HepG2 (cell line): ENCODE measurements around the gene TFE3. TPM values are rescaled to one million over a fixed set of nuclear protein-coding genes. Genes with fewer than 3 reads are reported as not detected.
A peak's percentile ranks its signal among the peaks of the same experiment; 100 is the strongest.

ENCODE experiments used
- DRAP1 ChIP-seq: IDR thresholded peaks from 2 replicates; pipeline ENCODE4 v1.6.1; 2016; ENCODE audit warnings: missing genetic modification reagents, missing compliant biosample characterization
- E2F5 ChIP-seq: sonication (generic); formaldehyde crosslinking; conservative IDR thresholded peaks from 2 replicates; pipeline ENCODE4 v1.4.0; 2020; ENCODE audit warnings: missing genetic modification reagents
- NFE2L1 ChIP-seq: sonication (generic); formaldehyde crosslinking; IDR thresholded peaks from 2 replicates; pipeline ENCODE4 v1.4.0; 2020; ENCODE audit warnings: missing genetic modification reagents, mild to moderate bottlenecking, borderline replicate concordance
- PHF21A ChIP-seq: sonication (generic); formaldehyde crosslinking; IDR thresholded peaks from 2 replicates; pipeline ENCODE4 v1.5.0; 2020; ENCODE audit warnings: mild to moderate bottlenecking, missing genetic modification reagents
- PPARG ChIP-seq: conservative IDR thresholded peaks from 2 replicates; pipeline ENCODE4 v1.6.1; 2016; ENCODE audit warnings: missing biosample characterization, missing genetic modification reagents
- RFX3 ChIP-seq: IDR thresholded peaks from 2 replicates; pipeline ENCODE4 v1.6.1; 2016; ENCODE audit warnings: missing biosample characterization, missing genetic modification reagents
- RORA ChIP-seq: sonication (generic); formaldehyde crosslinking; IDR thresholded peaks from 2 replicates; pipeline ENCODE4 v1.5.0; 2020; ENCODE audit warnings: mild to moderate bottlenecking, missing genetic modification reagents, moderate library complexity
- SAFB2 ChIP-seq: sonication (generic); formaldehyde crosslinking; IDR thresholded peaks from 2 replicates; pipeline ENCODE4 v1.5.1; 2020; ENCODE audit warnings: missing genetic modification reagents, low read depth, mild to moderate bottlenecking, borderline replicate concordance
- SP5 ChIP-seq: IDR thresholded peaks from 2 replicates; pipeline ENCODE4 v1.6.1; 2016; ENCODE audit warnings: low read depth, borderline replicate concordance
- SRSF4 ChIP-seq: fragments of 200-400 bp; formaldehyde crosslinking; IDR thresholded peaks from one replicate; pipeline ENCODE4 v1.6.1; 2018; ENCODE audit warnings: mild to moderate bottlenecking, low read depth, low read length, moderate library complexity; ENCODE audit not compliant: poor library complexity, severe bottlenecking
- ZNF136 ChIP-seq: sonication (generic); formaldehyde crosslinking; IDR thresholded peaks from 2 replicates; pipeline ENCODE4 v1.8.1; 2022; ENCODE audit warnings: low read depth, mild to moderate bottlenecking, moderate library complexity, missing genetic modification reagents
- ZNF142 ChIP-seq: sonication (generic); formaldehyde crosslinking; IDR thresholded peaks from 2 replicates; pipeline ENCODE4 v1.4.0; 2020; ENCODE audit warnings: missing genetic modification reagents
- ZNF3 ChIP-seq: IDR thresholded peaks from 2 replicates; pipeline ENCODE4 v1.7.0; 2017; ENCODE audit warnings: inconsistent platforms
- ZNF468 ChIP-seq: sonication (generic); formaldehyde crosslinking; IDR thresholded peaks from 2 replicates; pipeline ENCODE4 v1.8.0; 2022; ENCODE audit warnings: mild to moderate bottlenecking, moderate library complexity, missing genetic modification reagents
- ZNF512B ChIP-seq: sonication (generic); formaldehyde crosslinking; IDR thresholded peaks from 2 replicates; pipeline ENCODE4 v1.5.1; 2020; ENCODE audit warnings: missing genetic modification reagents, mild to moderate bottlenecking, borderline replicate concordance
- ZNF782 ChIP-seq: sonication (generic); formaldehyde crosslinking; IDR thresholded peaks from 2 replicates; pipeline ENCODE4 v1.4.0; 2020; ENCODE audit warnings: missing genetic modification reagents, mild to moderate bottlenecking, borderline replicate concordance
- ZNF800 ChIP-seq: sonication (generic); formaldehyde crosslinking; IDR thresholded peaks from 2 replicates; pipeline ENCODE4 v1.4.0; 2020; ENCODE audit warnings: missing genetic modification reagents
- polyA plus RNA-seq, 8 experiments: library from polyadenylated mRNA; depleted of rRNA in 3 of 8; stranded (reverse) in 7 of 8; unstranded in 1 of 8; fragments of >200 nt; fragmentation: Illumina TruSeq in 4 of 8; extraction: Trizol in 4 of 8; gene quantifications; 2 replicates each; pipeline versions ENCODE4 v1.2.1 to v1.2.3, GENCODE V29; 2011 to 2016; ENCODE audit warnings: low read depth in 4 of 8, missing spikeins in 1 of 8, mixed read lengths in 1 of 8; ENCODE audit not compliant: insufficient read depth in 1 of 8
- total RNA-seq, 5 experiments: library from RNA; depleted of rRNA; stranded (reverse); fragments of >200 nt; fragmentation: Illumina TruSeq; extraction: Trizol; gene quantifications; 2 replicates each; pipeline ENCODE4 v1.2.3, GENCODE V29; 2016; ENCODE audit warnings: low read depth in 1 of 5

The TFE3 gene
- total and polyA plus RNA-seq, 2 of the 13 experiments (the other 11 are each of a cell fraction or from before 2014, with no cell fraction given), result 8.3 to 12.3 TPM

GRCh38 chrX:49043220-49043986 is at the start of gene TFE3 (continued):
- TF ChIP-seq E2F5, result no peak
- TF ChIP-seq RFX3 (CRISPR knock-in tag), result no peak
- peak; percentile 78 for TF ChIP-seq PHF21A (CRISPR knock-in tag)
- no peak for TF ChIP-seq ZNF512B (CRISPR knock-in tag)
- no peak for TF ChIP-seq ZNF800 (CRISPR knock-in tag)
- 0 out of 2 replicates have a peak, but pooled peaks have one; percentile 36 for TF ChIP-seq ZNF136
- TF ChIP-seq SRSF4, result no peak
- no peak for TF ChIP-seq SP5 (CRISPR knock-in tag)
- TF ChIP-seq SAFB2 (CRISPR knock-in tag), result no peak
- no peak for TF ChIP-seq PPARG
- TF ChIP-seq ZNF782 (CRISPR knock-in tag), result no peak
- TF ChIP-seq DRAP1, result peak; percentile 73
- 0 out of 2 replicates have a peak, but pooled peaks have one; percentile 43 for TF ChIP-seq ZNF3 (CRISPR knock-in tag)
- peak; percentile 32; the same call in 1 of the 2 replicates for TF ChIP-seq ZNF142 (CRISPR knock-in tag)
- no peak for TF ChIP-seq ZNF468
- no peak for TF ChIP-seq NFE2L1 (CRISPR knock-in tag)
- no peak for TF ChIP-seq RORA
